ENCODE results near the gene DHRS7B. TPM values are rescaled to one million over a fixed set of nuclear protein-coding genes. Genes with fewer than 3 reads are reported as not detected.

The DHRS7B gene
- total and polyA plus RNA-seq, 9 of the 15 experiments (the other 6 are each of a cell fraction or from before 2014, with no cell fraction given): 8.0 to 30.7 (median 14.8) TPM

- intact Hi-C loops (cut with micrococcal nuclease): no loop called here
- FAIRE-seq: no peak
- in situ Hi-C loops (cut with MboI): no loop called here
These were observed 35.0 kb downstream of the DHRS7B start for GRCh38 chr17:21161498-21162393.

More at GRCh38 chr17:21161498-21162393, 35.0 kb downstream of the DHRS7B start:
- TF ChIP-seq IRF2 (CRISPR knock-in tag; IDR thresholded peaks at IDR 0.05): no peak
- no peak for TF ChIP-seq E2F4 (CRISPR knock-in tag; IDR thresholded peaks at IDR 0.05; ENCODE audit: low read depth)
- TF ChIP-seq KAT8 (IDR thresholded peaks at IDR 0.05; ENCODE audit: low read depth): no peak
- TF ChIP-seq ELF1 (tag; IDR thresholded peaks at IDR 0.05): no peak
- Histone ChIP-seq H3K4me3 (no peak overlapping the region), H3K9me1 (ENCODE audit: control insufficient read depth, insufficient read depth, low read length) (no peaks in the 10 kb centered on the region), H3K4me1 (replicated peaks in 1 of 2; ENCODE audit: control insufficient read depth in 2 of 2, insufficient read depth in 2 of 2, low read length in 2 of 2) (no peaks in the 10 kb centered on the region; a peak in 1 of 5 replicates), H4K20me1 (replicated peaks; ENCODE audit: control insufficient read depth, insufficient read depth, low read length) (no peaks in the 10 kb centered on the region), H3K79me2 (ENCODE audit: control insufficient read depth, insufficient read depth, low read length) (no peaks in the 10 kb centered on the region; the same call in 2 of the 3 replicates), H3K27ac (ENCODE audit: extremely low read depth, low read depth, low read length) (no peak overlapping the region), H3K27me3 (ENCODE audit: control insufficient read depth in 2 of 2, insufficient read depth in 2 of 2, low read length in 2 of 2) (no peaks in the 10 kb centered on the region), H3K9me3 (replicated peaks; ENCODE audit: control insufficient read depth, insufficient read depth, low read depth, low read length) (no peaks in the 10 kb centered on the region), H3K9ac (ENCODE audit: insufficient read depth in 1 of 2, low read depth in 2 of 2, low read length in 2 of 2) (no peak overlapping the region), H2AFZ (ENCODE audit: low read depth, low read length) (no peak overlapping the region), H3K4me2 (ENCODE audit: insufficient read depth, low read length) (no peak overlapping the region), H3K36me3 (ENCODE audit: control insufficient read depth, insufficient read depth, low read length) (no peaks in the 10 kb centered on the region)
- WGBS (ENCODE audit: insufficient coverage, low coverage, missing lambda C conversion rate): 39% methylated on average over 7 of the region's 7 CpGs
- DNase-seq (ENCODE audit: extremely low read depth in 1 of 4, low spot score in 3 of 4): no peak
- no TSS peak for BruUV-seq (replicated peaks)
- ChIA-PET POLR2A (no interaction called here), CTCF (ENCODE audit: low intra/inter-chr PET ratio) (no interaction called here)
- no peak for ATAC-seq
